ENCODE data around the gene OTX1.
A peak's percentile ranks its signal among the peaks of the same experiment; 100 is the strongest.

- TF ChIP-seq ZNF232 (CRISPR knock-in tag; IDR thresholded peaks at IDR 0.05) (peak; percentile 86; the same call in 1 of the 2 replicates), CTCF (IDR thresholded peaks at IDR 0.05) (no peak), ZNF671 (CRISPR knock-in tag; IDR thresholded peaks at IDR 0.05) (no peak), ATF3 (CRISPR knock-in tag; conservative IDR thresholded peaks at IDR 0.05) (no peak), NR2C2 (CRISPR knock-in tag; IDR thresholded peaks at IDR 0.05) (0 out of 2 replicates have a peak, but pooled peaks have one; percentile 60), NR1H2 (CRISPR knock-in tag; IDR thresholded peaks at IDR 0.05) (no peak), SMAD3 (CRISPR knock-in tag; IDR thresholded peaks at IDR 0.05; ENCODE audit: borderline replicate concordance) (no peak), PRRX2 (CRISPR knock-in tag; IDR thresholded peaks at IDR 0.05) (no peak), SP1 (CRISPR knock-in tag; conservative IDR thresholded peaks at IDR 0.05) (peak; percentile 56)
Observed at GRCh38 chr2:63058921-63059792, 8.5 kb downstream of the OTX1 start.

Data from WTC11 (cell line).